NCI-H82 treated with DMSO at 0.1 percent for 48 hours (cell line): ENCODE measurements around the gene PRIMPOL.
A peak's percentile ranks its signal among the peaks of the same experiment; 100 is the strongest.
"Not testable (repeated sequence)": the region's sequence is repeated elsewhere in the genome, so short reads cannot be mapped to it uniquely, and the experiment has no call there.

ENCODE experiments used
- DNase-seq: peaks from one replicate; lab custom pipeline; 2025; ENCODE audit not compliant: unreplicated experiment; lab: John Stamatoyannopoulos, UW

Gene PRIMPOL, protein sequence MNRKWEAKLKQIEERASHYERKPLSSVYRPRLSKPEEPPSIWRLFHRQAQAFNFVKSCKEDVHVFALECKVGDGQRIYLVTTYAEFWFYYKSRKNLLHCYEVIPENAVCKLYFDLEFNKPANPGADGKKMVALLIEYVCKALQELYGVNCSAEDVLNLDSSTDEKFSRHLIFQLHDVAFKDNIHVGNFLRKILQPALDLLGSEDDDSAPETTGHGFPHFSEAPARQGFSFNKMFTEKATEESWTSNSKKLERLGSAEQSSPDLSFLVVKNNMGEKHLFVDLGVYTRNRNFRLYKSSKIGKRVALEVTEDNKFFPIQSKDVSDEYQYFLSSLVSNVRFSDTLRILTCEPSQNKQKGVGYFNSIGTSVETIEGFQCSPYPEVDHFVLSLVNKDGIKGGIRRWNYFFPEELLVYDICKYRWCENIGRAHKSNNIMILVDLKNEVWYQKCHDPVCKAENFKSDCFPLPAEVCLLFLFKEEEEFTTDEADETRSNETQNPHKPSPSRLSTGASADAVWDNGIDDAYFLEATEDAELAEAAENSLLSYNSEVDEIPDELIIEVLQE

DNA sequence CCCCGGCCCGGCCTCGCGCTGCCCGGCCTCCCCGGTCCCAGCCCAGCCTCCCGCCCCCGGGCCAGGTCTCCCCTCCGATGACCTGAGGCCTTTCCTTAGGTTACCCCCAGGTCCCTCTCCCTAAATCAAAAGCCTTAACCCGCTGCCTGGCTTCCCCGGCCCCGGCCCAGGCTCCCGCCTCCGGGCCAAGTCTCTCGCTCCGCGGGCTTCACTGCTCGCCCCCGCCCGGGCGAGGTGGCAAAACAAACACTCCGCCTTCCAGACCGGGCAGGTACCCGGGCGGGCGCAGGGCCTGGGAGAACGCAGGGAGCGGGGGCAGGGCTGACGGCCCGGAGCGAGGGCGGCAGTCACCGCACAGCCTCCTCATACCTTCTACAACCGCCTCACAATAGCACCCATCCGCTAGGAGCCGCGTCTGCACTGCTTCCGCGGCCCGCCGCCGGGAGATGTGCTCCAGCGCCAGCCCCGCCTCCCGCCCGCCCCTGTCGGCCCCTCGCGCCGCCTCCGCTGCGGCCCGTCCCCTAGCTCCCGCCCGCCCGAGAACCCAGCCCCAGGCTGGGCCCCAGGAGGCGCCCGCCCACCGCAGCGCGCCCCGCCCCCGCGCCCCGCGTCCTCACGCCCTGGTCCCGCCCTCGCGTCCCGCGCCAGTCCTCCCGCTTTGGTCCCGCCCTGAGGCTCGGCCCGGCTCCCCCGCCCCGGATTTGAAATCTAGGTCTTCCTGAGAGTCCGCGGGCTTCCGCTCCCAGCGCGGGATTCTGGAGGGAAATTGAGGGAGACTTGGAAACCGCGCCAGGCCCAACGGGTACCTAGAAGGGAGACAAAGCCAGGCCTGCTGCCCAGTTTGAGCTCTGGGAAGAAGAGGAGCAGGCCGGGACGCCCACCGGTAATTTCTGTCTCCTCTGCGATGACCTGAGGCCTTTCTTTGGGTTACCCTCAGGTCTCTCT lies at the start of gene PRIMPOL, which contains the start of gene CASP3:
Gene PRIMPOL, plus strand, starts transcription at position 713 of the 945 bp plus-strand sequence. CDS start 7,403 bp downstream, outside the sequence.
Gene CASP3, minus strand, starts transcription at position 422 of the 945 bp plus-strand sequence. CDS start 10,994 bp downstream, outside the sequence.
- DNase-seq = peak; percentile 88

DNA sequence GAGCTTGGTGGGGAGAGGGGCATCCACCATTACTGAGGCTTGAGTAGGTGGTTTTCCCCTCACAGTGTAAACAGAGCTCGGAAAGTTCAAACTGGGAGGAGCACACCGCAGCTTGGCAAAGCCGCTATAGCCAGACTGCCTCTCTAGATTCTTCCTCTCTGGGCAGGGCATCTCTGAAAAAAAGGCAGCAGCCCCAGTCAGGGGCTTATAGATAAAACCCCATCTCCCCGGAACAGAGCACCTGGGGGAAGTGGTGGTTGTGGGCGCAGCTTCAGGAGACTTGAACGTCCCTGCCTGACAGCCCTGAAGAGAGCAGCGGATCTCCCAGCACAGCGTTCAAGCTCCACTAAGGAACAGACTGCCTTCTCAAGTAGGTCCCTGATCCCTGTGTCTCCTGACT lies 48.6 kb upstream of the PRIMPOL start:
- not testable (repeated sequence) for DNase-seq

DNA sequence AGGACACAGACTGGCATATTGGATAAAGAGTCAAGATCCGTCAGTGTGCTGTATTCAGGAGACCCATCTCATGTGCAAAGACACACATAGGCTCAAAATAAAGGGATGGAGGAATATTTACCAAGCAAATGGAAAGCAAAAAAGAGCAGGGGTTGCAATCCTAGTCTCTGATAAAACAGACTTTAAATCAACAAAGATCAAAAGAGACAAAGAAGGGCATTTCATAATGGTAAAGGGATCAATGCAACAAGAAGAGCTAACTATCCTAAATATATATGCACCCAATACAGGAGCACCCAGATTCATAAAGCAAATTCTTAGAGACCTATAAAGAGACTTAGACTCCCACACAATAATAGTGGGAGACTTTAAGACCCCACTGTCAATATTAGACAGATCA lies 46.7 kb upstream of the PRIMPOL start:
- not testable (repeated sequence) for DNase-seq

DNA sequence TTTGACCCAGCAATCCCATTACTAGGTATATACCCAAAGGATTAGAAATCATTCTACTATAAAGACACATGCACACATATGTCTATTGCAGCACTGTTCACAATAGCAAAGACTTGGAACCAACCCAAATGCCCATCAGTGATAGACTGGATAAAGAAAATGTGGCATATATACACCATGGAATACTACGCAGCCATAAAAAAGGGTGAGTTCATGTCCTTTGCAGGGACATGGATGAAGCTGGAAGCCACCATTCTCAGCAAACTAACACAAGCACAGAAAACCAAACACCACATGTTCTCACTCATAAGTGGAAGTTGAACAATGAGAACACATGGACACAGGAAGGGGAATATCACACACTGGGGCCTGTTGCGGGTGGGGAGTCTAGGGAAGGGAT lies 42.1 kb upstream of the PRIMPOL start:
- DNase-seq = not testable (repeated sequence)

DNA sequence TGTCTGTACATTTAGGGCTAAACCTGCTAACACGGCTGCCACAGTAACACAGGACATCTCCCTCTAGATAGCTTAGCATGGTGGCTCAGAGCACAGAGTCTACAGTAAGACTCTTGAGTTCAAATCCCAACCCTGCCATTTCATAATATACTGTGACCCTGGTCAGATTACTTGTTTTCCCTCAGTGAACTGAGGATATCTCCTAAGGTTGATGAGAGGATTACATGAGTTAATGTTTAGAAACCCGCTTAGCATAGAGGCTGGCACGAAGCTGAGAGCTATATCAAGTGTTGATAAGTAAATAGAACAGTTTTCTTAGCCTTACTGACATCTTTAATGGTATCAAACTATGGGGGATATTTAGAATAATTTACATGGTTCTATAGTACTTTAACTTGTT lies 37.5 kb upstream of the PRIMPOL start:
- no peak for DNase-seq

DNA sequence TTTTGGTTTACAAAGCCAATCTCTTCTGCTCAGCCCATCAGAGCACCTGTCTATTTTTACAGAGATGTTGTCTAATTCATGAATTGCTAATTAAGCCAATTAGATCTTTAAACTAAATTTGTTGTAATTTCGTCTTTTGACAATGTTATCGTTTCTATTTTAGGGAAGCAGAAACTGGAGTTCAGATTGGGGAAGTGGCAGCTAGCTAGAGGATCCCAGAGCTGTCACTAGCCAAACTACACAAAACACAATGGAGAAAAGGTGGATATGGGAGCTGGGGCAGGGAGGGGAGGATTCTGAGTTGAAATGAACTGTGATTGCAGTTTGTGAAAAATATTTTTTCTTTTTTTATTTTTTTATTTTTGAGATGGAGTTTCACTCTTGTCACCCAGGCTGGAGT lies 36.1 kb upstream of the PRIMPOL start:
- no peak for DNase-seq

DNA sequence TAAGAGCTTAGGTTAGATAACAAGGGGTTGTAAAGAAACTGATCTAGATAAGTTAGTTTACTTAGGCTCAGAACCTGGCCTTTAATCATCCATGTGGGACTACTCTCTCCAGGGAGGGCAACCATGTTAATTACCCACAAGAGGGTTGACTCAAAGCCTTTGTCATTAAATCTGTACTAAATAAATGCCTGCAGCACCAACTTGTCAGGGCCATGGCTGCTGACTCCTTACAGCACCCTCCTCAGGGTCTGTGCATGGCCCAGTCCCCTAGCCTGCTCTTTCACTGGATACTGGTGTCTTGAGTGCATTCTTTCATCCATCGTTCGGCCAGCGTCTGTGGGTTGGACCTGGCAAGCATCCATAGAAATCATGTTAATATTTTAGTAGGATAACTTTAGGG lies 35.0 kb upstream of the PRIMPOL start:
- no peak for DNase-seq

DNA sequence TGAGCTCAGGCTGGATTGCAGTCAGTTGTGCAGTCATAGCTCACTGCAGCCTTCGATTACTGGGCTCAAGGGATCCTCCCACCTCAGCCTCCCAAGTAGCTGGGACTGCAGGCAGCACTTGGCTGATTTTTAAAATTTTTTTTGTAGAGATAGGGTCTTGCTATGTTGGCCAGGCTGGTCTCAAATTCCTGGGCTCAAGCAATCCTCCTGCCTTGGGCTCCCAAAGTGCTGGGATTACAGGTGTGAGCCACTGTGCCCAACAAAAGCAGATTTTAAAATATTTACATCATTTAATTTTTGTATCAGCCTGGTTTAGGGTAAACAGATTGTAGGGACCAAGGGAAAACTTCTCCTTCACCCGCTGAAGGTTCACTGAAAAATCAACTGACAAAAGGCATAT lies 33.4 kb upstream of the PRIMPOL start:
- DNase-seq = not testable (repeated sequence)

DNA sequence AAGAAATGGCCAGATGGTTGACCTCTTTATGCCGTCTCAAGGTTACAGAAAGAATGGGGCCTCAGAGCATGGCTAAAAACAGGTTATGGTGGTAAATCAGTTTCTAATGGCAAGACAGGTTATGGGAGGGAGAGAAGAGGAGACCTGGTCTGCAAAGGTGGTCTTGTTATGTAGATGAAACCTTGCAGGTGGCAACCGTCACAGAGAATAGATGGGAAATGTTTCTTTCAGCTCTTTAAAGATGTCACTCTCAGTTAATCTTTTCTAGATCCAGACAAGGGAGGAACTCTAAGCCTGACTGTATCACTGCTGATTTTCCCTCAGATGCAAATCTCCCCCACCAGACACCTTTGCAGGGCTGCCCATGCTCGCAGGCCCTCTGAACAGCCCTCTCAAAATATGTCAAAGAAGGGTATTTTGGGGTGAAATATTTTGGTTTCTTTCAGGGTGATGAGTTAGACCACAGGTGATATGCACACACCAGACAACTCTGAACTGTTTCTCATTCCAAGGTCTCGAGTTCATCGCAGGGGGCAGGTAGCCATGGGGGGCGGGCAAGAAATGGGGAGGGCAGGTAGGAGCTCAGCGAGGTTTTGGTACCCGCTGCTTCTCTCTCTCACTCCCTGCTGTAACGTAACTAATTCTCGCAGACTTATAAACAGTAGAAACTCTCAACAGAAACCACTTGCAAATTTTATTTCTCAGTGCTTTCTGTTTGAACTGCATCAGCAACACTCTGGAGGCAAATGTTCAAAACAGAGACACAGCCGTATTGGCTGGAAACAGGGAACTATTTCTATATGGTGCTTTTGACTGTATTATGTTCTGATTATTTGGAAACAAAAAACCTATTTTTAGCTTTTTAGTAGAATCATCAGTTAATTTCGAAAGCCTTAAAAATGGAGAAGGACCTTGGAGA lies 32.6 kb upstream of the PRIMPOL start:
- no peak for DNase-seq

DNA sequence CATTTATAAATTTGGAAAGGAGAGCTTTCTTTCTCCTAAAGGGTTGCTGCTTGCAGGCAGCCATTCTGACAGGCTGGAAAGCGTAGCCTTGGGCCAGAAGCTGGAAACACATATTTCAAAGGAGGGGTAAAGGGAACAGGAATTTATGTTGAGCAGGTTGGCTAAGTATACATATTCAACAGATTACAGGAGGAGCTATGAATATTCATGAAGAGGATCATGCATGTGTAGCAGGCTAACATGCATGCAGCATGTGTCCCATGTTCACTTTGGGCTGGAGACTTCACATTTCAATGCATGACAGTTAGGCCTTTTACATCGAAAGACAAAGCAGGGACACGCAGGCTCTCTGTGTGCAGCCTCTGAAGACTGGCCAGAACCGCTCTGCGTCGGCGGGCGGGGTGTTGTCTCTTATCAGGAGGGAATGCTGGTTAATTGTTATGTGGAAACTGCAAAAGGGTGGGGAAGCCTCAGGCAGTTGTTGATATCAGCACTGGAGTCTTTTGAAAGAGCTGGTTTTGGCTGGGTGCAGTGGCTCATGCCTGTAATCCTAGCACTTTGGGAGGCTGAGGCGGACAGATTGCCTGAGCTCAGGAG lies 31.8 kb upstream of the PRIMPOL start:
- DNase-seq = no peak

DNA sequence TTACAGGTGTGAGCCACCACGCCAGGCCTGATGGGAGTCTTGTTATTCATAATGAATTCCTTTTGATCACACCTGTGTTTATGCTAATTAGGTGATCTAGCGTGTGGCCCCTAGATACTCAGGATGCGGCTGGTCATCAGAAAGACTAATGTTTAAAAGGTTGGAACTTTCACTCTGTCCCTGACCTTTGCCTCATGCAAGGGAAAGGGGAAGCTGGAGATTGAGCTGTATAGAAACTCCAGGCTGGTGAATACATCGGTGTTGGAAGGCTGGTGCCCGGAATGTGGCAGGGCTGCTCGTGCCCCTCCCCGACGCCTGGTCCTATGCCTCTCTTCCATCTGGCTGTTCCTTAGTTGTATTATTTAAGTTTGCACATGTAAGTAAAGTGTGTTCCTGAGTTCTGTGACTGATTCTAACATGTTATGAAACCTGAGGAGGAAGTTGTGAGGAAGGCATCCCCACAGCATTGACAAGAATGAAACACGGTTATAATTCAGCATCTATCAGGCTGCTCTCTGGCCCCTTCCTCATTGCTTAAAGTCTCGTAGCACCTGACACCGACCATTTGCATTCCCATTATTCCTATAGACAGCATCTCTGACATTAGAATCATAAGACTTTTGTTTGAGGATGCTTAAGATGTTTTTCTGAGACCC lies 29.2 kb upstream of the PRIMPOL start:
- DNase-seq = no peak

DNA sequence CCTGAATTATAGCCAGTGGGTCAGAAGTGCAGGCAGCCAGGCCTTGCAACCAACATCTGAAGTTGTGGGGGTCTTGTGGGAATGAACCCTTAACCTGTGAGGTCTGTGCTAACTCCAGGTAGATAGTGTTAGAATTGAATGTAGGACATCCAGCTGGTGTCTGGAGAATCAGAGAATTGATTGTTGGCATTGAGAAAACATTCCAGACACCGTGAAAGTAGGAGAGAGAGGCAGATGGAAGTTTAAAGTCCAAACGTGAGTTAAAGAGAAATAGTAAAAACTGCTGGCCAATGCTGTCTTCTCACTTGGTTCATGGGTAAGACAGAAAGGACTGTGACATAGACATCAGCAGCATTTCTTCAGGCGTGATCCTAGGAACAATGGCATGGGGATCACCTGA lies 28.0 kb upstream of the PRIMPOL start:
- no peak for DNase-seq

DNA sequence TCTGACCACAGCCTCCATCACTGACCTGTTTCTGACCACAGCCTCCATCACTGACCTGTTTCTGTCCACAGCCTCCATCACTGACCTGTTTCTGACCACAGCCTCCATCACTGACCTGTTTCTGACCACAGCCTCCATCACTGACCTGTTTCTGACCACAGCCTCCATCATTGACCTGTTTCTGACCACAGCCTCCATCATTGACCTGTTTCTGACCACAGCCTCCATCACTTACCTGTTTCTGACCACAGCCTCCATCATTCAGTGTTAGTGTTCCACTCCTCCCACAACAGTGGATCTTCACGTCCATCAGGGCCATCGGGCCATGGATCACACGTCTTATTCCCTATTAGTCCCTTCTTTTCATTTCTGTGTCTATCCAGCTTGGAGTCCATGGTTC lies 25.0 kb upstream of the PRIMPOL start:
- DNase-seq = not testable (repeated sequence)

DNA sequence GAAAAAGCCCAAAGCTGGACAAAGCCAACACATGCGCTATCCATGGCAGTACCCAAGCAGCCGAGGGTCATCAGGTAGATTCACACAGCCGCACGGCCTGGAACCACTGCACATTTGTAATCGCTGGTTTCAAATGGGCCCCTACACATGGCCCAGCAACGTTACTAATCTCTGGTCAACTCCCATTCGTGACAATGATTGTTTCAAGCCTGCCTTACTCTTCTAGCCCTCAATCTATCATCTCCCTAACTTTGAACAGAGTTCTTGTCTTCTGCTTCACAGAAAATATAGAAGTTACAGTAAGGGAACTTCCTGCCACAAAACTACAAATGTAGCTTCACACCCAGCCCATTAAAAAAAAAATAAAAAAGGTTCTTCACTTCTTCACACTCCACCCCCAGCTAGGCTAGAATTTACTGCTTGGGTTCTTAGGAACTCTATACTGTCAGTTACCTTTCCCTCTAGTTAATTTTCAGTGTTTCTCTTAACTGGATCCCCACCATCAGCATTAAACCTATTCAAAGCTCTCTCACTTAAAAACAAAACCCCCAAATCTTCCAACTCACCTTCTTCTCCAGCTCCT lies 24.5 kb upstream of the PRIMPOL start:
- DNase-seq = no peak

DNA sequence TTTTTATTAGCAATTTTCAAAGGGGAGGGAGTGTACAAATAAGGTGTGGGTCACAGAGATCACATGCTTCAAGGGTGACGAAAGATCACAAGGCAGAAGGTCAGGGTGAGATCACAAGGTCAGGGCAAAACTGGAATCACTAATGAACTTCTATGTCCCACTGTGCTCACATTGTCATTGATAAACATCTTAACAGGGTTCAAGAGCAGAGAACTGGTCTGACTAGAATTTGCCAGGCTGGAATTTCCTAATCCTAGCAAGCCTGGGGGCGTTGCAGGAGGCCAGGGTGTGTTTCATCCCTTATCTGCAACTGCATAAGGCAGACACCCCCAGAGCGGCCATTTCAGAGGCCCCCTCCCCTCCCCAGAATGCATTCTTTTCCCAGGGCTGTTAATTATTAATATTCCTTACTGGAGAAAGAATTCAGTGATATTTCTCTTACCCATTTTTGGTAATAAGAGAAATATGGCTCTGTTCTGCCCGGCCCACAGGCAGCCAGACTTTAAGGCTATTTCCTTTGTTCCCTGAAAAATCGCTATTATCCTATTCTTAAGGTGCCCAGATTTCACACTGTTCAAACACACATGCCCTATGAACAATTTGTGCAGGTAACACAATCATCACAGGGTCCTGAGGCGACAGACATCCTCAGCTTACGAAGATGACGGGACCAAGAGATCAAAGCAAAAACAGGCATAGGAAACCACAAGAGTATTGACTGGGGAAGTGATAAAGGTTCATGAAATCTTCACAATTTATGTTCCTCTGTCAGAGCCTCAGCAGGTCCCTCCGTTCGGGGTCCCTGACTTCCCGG lies 23.5 kb upstream of the PRIMPOL start:
- not testable (repeated sequence) for DNase-seq

DNA sequence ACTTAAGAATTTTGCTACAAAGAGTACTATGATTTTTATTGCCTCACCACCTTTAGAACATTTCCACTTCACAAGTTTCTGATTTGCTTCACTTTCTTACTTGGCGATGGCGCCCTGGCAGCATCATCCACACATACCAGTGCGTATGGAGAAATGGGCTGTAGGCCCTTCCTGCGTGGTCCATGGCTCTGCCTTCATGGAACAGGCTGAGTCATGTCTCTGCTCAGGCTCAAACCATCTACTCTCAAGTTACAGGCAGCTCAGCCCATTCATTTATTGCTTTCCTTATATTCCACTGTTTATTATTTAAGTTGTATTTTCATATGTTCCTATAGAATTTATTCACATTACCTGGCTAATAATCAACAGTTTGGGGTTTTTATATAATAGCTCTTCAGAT lies 21.4 kb upstream of the PRIMPOL start:
- DNase-seq = no peak

DNA sequence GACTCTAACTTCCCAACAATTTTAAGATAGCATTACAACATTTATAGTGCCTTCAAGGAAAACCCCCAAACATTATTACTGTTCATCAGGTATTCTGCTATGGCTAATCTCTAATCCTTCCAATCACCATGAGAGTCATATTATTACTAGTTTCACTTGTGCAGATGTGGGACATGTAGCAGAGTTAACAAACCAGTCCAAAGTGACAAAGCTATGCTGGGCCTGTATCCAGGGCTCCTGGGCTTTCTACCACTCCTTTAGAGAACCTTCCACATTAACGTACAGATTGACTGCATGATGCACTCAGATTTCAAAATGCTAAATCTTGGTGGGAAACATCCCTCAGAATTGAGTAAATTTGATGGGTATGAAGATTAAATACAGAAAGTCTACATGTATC lies 16.7 kb upstream of the PRIMPOL start:
- no peak for DNase-seq

DNA sequence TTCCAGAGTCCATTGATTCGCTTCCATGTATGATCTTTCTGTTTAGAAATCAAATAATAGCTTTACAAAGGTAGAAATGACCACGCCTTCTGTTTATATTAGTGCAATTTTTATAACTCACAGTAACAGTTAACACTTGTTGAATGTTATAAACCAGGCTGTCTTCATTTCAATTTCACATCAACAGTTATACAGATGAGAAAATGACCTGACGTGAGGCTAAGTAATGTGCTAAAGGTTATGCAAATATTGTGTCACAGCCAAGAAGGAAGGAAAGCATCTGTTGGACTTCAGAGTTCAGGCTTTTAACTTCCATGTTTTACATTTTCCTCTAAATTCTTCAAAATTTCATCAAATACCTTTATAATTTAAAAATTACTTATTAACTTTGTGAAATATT lies 14.2 kb upstream of the PRIMPOL start:
- no peak for DNase-seq
